GM12875 (cell line): ENCODE results near the gene FGFR2.

Experiments used
- H3K4me3 ChIP-seq: one replicate; pipeline ENCODE4 v1.5.1; 2011; ENCODE audit warnings: low read depth, low read length, control low read depth
- CTCF ChIP-seq: IDR thresholded peaks from 2 replicates; pipeline ENCODE4 v1.5.1; 2011; ENCODE audit warnings: low read depth, mild to moderate bottlenecking, control low read depth, inconsistent platforms, low read length, moderate library complexity, borderline replicate concordance; ENCODE audit not compliant: insufficient read depth

The FGFR2 gene

GRCh38 chr10:121442086-121442935 lies 155.9 kb downstream of the FGFR2 start:
- H3K4me3 ChIP-seq: no peak overlapping the region
- TF ChIP-seq CTCF: no peak

- H3K4me3 ChIP-seq: no peak overlapping the region
- TF ChIP-seq CTCF: no peak
Observed at GRCh38 chr10:121440461-121440860, 157.8 kb downstream of the FGFR2 start.

GRCh38 chr10:121438333-121438732 lies 159.9 kb downstream of the FGFR2 start:
- TF ChIP-seq CTCF: no peak
- no peak overlapping the region for H3K4me3 ChIP-seq

GRCh38 chr10:121437596-121437995 lies 160.6 kb downstream of the FGFR2 start:
- no peak for TF ChIP-seq CTCF
- H3K4me3 ChIP-seq: no peak overlapping the region

- H3K4me3 ChIP-seq: no peak overlapping the region
- TF ChIP-seq CTCF: no peak
Observed at GRCh38 chr10:121436630-121437341, 161.5 kb downstream of the FGFR2 start.

GRCh38 chr10:121436281-121436629 lies 162.0 kb downstream of the FGFR2 start:
- TF ChIP-seq CTCF: no peak
- H3K4me3 ChIP-seq: no peak overlapping the region
